ENCODE results near the gene CDIPT. TPM values are rescaled to one million over a fixed set of nuclear protein-coding genes. Genes with fewer than 3 reads are reported as not detected.

The CDIPT gene
- total and polyA plus RNA-seq, 2 of the 13 experiments (the other 11 are each of a cell fraction or from before 2014, with no cell fraction given): 54.9 to 97.5 TPM

- TF ChIP-seq ZNF83 (CRISPR knock-in tag; IDR thresholded peaks at IDR 0.05; ENCODE audit: borderline replicate concordance): peak; percentile 66; the same call in 1 of the 2 replicates
- no peak for TF ChIP-seq KLF6 (CRISPR knock-in tag; IDR thresholded peaks at IDR 0.05)
- no peak for TF ChIP-seq EEA1 (CRISPR knock-in tag; IDR thresholded peaks at IDR 0.05; ENCODE audit: borderline replicate concordance)
- TF ChIP-seq TEF (CRISPR knock-in tag; IDR thresholded peaks at IDR 0.05): no peak
- no peak for TF ChIP-seq MZF1 (CRISPR knock-in tag; IDR thresholded peaks at IDR 0.05; ENCODE audit: borderline replicate concordance)
- peak; percentile 60; the same call in 1 of the 2 replicates for TF ChIP-seq AHR (CRISPR knock-in tag; IDR thresholded peaks at IDR 0.05)
- TF ChIP-seq MEIS1 (CRISPR knock-in tag; IDR thresholded peaks at IDR 0.05; ENCODE audit: borderline replicate concordance): no peak
- no peak for TF ChIP-seq JARID2 (CRISPR knock-in tag; IDR thresholded peaks at IDR 0.05; ENCODE audit: insufficient replicate concordance)
- peak; percentile 81; the same call in 1 of the 2 replicates for TF ChIP-seq ZNF225 (CRISPR knock-in tag; IDR thresholded peaks at IDR 0.05)
- TF ChIP-seq, protein P1, sequence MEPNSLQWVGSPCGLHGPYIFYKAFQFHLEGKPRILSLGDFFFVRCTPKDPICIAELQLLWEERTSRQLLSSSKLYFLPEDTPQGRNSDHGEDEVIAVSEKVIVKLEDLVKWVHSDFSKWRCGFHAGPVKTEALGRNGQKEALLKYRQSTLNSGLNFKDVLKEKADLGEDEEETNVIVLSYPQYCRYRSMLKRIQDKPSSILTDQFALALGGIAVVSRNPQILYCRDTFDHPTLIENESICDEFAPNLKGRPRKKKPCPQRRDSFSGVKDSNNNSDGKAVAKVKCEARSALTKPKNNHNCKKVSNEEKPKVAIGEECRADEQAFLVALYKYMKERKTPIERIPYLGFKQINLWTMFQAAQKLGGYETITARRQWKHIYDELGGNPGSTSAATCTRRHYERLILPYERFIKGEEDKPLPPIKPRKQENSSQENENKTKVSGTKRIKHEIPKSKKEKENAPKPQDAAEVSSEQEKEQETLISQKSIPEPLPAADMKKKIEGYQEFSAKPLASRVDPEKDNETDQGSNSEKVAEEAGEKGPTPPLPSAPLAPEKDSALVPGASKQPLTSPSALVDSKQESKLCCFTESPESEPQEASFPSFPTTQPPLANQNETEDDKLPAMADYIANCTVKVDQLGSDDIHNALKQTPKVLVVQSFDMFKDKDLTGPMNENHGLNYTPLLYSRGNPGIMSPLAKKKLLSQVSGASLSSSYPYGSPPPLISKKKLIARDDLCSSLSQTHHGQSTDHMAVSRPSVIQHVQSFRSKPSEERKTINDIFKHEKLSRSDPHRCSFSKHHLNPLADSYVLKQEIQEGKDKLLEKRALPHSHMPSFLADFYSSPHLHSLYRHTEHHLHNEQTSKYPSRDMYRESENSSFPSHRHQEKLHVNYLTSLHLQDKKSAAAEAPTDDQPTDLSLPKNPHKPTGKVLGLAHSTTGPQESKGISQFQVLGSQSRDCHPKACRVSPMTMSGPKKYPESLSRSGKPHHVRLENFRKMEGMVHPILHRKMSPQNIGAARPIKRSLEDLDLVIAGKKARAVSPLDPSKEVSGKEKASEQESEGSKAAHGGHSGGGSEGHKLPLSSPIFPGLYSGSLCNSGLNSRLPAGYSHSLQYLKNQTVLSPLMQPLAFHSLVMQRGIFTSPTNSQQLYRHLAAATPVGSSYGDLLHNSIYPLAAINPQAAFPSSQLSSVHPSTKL (CRISPR knock-in tag; IDR thresholded peaks at IDR 0.05): no peak
- no peak for TF ChIP-seq NFE2L2 (IDR thresholded peaks at IDR 0.05; ENCODE audit: low read length)
- TF ChIP-seq ESRRA (CRISPR knock-in tag; IDR thresholded peaks at IDR 0.05; ENCODE audit: low read depth): no peak
- TF ChIP-seq ZSCAN20 (CRISPR knock-in tag; IDR thresholded peaks at IDR 0.05; ENCODE audit: borderline replicate concordance): no peak
- TF ChIP-seq LBX2 (CRISPR knock-in tag; IDR thresholded peaks at IDR 0.05; ENCODE audit: borderline replicate concordance): 0 out of 2 replicates have a peak, but pooled peaks have one; percentile 54
- TF ChIP-seq BORCS8-MEF2B (CRISPR knock-in tag; IDR thresholded peaks at IDR 0.05): no peak
- TF ChIP-seq ZNF138 (CRISPR knock-in tag; IDR thresholded peaks at IDR 0.05; ENCODE audit: low read depth): 0 out of 2 replicates have a peak, but pooled peaks have one; percentile 2
- TF ChIP-seq ZNF430 (CRISPR knock-in tag; IDR thresholded peaks at IDR 0.05): peak; percentile 56
- TF ChIP-seq ZMYM2 (CRISPR knock-in tag; IDR thresholded peaks at IDR 0.05): peak; percentile 72
- TF ChIP-seq ZBTB26 (CRISPR knock-in tag; IDR thresholded peaks at IDR 0.05; ENCODE audit: borderline replicate concordance): peak; percentile 22; the same call in 1 of the 2 replicates
- TF ChIP-seq SMAD9 (CRISPR knock-in tag; IDR thresholded peaks at IDR 0.05): peak; percentile 36; the same call in 1 of the 2 replicates
- TF ChIP-seq ISL2 (CRISPR knock-in tag; IDR thresholded peaks at IDR 0.05): 0 out of 2 replicates have a peak, but pooled peaks have one; percentile 37
- peak; percentile 59; the same call in 1 of the 2 replicates for TF ChIP-seq PITX1 (CRISPR knock-in tag; IDR thresholded peaks at IDR 0.05)
- TF ChIP-seq YEATS4 (CRISPR knock-in tag; IDR thresholded peaks at IDR 0.05; ENCODE audit: borderline replicate concordance): no peak
- peak; percentile 54; the same call in 1 of the 2 replicates for TF ChIP-seq ZNF615 (CRISPR knock-in tag; IDR thresholded peaks at IDR 0.05; ENCODE audit: borderline replicate concordance)
These were observed 46.2 kb downstream of the CDIPT start (continued) for GRCh38 chr16:29816694-29817441.
